ENCODE measurements around the gene FOXS1.
"Not testable (repeated sequence)": the region's sequence is repeated elsewhere in the genome, so short reads cannot be mapped to it uniquely, and the experiment has no call there.

The FOXS1 gene

GRCh38 chr20:31840906-31841816, 4.2 kb downstream of the FOXS1 start:
- peak; percentile 61 for DNase-seq (ENCODE audit: low read depth, low spot score)

- no peak for DNase-seq (ENCODE audit: low read depth, low spot score)
Measured at GRCh38 chr20:31839782-31840487, 5.5 kb downstream of the FOXS1 start.

- DNase-seq (ENCODE audit: low read depth, low spot score), result peak; percentile 64
Measured at GRCh38 chr20:31838646-31839292, 6.6 kb downstream of the FOXS1 start.

- DNase-seq (ENCODE audit: low read depth, low spot score), result peak; percentile 42
Measured at GRCh38 chr20:31837896-31838397, 7.5 kb downstream of the FOXS1 start.

DNA sequence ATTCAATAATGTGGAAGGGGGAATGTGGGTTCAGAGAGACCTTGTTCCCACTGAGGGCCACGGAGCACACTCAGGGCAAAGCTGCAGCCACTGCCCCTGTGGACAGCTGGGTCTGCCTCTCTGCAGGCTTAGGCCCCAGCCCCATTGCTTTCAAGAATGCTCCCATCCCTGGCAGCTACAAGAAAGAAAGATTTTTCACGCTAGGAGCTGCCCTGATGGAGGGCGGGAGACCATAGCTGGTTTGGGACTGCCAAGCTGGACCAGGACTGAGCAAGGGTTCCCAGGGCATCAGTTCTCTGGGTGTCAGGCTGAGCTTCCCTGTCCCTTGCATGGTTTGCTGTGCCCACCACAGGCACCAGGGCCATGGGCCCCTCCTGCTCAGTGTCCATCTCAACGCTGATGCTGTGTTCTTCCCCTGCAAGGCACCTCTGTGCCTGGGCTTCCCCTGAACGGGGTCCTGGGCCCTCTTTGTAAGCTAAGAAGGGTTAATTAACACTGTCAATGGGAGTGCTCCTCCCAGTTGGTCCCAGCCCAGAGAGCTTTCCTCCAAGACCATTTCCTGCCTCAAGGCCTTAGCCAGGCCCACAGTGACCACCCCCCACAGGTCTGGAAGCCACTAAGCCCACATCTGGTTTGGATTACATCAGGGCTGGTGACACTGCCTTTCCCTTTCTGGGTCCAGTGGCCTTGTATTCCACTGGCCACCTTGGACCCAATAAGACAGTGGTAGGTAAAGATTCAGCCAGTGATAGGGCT, 8.4 kb downstream of the FOXS1 start:
- DNase-seq (ENCODE audit: low read depth, low spot score), result no peak

GRCh38 chr20:31835977-31836852, 9.2 kb downstream of the FOXS1 start:
- DNase-seq (ENCODE audit: low read depth, low spot score), result peak; percentile 98

GRCh38 chr20:31835554-31835953, 9.8 kb downstream of the FOXS1 start:
- no peak for DNase-seq (ENCODE audit: low read depth, low spot score)

GRCh38 chr20:31833931-31834521, 11.4 kb downstream of the FOXS1 start:
- DNase-seq (ENCODE audit: low read depth, low spot score), result no peak

DNA sequence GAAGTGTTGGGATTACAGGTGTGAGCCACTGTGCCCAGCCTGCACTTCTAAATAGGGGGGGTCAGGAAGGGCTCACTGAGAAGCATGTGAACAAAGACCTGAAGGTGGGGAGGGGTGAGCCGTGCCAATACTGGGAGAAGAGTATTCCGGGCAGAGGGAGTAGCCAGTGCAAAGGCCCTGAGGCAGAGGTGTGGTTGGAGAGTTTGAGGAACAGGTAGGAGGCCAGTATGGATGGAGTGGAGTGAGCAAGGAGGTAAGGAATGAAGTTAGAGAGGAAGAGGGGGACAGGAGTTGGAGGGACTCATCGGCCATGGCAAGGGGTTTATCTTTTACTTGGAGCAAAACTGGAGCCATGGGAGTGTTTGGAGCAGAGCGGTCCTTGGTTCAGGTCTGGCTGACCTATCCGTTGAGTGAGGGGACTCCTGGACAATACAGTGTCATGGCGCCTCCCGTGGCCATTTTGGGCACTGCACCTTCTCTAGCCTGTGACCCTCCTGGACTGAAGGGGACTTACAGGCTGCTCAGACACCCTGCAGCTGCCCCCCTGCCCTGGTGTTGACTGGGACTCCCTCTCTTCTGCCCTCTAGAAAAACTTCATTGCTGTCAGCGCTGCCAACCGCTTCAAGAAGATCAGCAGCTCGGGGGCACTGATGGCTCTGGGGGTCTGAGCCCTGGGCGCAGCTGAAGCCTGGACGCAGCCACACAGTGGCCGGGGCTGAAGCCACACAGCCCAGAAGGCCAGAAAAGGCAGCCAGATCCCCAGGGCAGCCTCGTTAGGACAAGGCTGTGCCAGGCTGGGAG, 12.1 kb downstream of the FOXS1 start:
- DNase-seq (ENCODE audit: low read depth, low spot score), result peak; percentile 72

DNA sequence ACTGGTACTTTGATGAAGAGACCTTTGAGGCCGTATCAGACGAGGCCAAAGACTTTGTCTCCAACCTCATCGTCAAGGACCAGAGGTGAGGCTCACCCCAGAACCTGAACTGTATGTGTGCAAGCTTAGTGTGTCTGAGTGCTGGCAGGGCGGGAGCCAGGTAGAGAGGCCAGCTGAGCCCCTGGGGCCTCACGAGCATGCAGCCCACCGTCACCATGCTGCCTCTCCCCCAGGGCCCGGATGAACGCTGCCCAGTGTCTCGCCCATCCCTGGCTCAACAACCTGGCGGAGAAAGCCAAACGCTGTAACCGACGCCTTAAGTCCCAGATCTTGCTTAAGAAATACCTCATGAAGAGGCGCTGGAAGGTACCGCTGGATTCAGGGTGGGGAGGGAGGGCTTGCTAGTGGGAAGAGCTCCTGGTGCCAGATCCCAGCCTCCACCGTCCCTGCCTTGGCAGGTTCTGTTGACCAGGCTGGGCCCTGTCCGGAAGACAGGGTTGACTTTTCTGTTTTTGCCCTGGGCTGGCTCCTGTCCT, 13.6 kb downstream of the FOXS1 start:
- DNase-seq (ENCODE audit: low read depth, low spot score), result no peak

GRCh38 chr20:31831211-31831610, 14.2 kb downstream of the FOXS1 start:
- no peak for DNase-seq (ENCODE audit: low read depth, low spot score)

DNA sequence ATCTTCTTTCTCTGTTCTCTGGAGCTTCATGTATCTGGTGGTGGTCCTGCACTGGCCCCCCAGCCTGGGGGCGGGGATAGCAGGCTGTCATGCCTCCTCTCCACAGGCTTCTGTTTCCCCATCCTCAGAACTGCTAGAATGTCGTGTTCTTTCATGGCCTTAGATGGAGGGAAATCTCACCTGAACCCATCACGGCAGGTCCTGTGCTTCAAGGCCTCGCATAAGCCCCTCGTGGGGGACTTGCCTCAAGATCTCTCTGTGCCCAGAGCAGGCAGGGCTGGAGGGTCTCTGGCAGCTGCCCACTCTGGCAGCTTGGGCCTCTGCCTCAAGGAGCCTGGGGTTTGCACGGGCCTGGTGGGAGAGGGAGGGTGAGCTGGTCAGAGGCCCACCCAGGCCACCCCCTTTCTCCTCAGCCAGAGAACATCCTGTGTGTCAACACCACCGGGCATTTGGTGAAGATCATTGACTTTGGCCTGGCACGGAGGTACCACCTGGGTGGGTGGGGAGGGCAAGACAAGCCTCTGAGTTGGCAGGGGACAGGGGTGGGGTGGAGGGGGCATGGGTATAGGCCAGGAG, 14.9 kb downstream of the FOXS1 start:
- no peak for DNase-seq (ENCODE audit: low read depth, low spot score)

- no peak for DNase-seq (ENCODE audit: low read depth, low spot score)
Measured at GRCh38 chr20:31829731-31830130, 15.7 kb downstream of the FOXS1 start.

DNA sequence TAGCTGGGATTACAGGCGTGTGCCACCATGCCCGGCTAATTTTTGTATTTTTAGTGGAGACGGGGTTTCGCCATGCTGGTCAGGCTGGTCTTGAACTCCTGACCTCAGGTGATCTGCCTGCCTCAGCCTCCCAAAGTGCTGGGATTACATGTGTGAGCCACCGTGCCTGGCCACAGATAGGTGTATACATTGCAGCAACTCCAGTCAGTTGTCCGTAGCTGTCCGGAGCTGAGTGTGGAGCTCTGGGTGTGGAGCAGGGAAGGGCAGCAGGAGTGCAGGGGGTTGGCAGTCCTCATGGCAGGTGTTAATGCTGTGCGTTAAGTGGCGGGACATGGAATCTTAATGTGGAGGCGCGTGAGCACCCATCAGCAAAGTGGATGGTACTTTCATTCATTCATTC, 17.4 kb downstream of the FOXS1 start:
- DNase-seq (ENCODE audit: low read depth, low spot score), result not testable (repeated sequence)

DNA sequence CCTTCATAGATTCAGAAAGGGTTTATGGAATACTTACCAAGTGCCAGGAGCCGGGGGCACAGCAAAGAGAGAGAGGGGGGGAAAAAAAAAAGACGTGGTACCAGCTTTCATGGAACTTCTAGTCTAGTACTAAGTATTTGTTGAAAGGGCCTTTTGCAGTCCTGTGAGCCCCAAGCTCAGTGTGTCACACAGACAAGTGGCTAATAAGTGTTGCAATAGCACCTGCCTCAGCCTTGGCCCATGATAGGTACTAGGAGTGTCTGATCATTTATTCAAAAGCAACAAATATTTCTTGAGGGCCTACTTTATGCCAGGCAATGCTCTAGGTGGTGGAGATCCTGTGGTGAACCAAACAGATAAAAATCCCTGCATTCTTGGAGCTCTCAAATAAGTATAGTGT, 18.3 kb downstream of the FOXS1 start:
- no peak for DNase-seq (ENCODE audit: low read depth, low spot score)

- no peak for DNase-seq (ENCODE audit: low read depth, low spot score)
Measured at GRCh38 chr20:31826074-31826473, 19.3 kb downstream of the FOXS1 start.

- no peak for DNase-seq (ENCODE audit: low read depth, low spot score)
Measured at GRCh38 chr20:31824554-31825313, 20.7 kb downstream of the FOXS1 start.

DNA sequence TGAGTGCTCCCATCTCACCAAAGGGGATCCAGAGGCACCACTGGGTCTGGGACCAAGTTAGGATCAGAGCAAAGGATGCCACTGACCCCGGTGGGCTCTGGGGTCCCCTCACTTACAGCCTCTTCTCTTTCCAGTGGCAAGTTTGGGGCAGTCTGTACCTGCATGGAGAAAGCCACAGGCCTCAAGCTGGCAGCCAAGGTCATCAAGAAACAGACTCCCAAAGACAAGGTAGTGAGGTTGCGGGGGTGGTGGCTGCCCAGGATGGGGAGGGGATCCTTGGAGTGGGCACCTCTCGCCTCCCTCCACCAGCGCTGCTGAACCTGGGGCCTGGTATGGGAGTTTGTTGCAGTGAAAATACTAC, 21.3 kb downstream of the FOXS1 start:
- DNase-seq (ENCODE audit: low read depth, low spot score), result no peak

Measured in astrocyte of the hippocampus (primary cell).